ENCODE data around the gene SELENOH.

Gene SELENOH

DNA sequence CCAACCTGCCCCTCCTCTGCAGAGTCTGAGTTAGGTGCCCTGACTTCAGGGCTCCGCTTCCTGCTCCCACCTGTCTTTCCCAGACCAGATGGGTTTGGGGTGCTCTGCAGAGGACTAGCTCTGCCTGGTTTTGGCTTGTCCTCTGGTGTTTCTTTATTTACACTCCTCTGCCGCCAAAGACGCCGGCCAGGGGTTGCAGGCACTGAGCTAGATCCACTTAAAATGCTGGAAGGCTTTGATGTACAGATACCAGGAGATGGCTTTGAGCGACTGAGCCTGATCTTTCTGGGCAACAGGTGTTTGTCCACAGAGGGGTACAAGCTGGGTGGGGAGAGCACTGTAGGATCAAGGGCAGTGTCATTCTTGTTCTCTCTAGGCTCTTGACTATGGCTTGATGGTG, 3.9 kb downstream of the SELENOH start:
- DNase-seq (ENCODE audit: low read depth in 4 of 4, low spot score in 1 of 4), result no peak

DNA sequence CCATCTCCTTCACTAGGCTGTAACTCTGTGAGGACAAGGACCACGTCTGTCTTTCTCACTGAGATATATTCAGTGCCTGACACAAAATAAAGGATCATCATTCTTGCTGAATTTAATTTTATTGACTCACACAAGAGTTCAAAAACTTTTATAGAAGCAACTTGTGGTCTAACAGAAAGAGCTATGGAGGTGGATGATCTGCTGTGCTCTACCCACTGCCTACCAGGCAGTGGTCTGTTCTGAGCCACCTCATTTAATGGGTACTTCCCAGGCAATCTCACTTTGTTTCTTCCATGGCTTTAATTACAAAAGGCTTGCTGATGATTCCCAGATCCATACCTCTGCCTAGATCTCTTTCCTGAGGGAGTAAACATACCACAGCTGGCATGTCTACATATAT, 5.6 kb downstream of the SELENOH start:
- DNase-seq (ENCODE audit: low read depth in 4 of 4, low spot score in 1 of 4), result no peak

DNA sequence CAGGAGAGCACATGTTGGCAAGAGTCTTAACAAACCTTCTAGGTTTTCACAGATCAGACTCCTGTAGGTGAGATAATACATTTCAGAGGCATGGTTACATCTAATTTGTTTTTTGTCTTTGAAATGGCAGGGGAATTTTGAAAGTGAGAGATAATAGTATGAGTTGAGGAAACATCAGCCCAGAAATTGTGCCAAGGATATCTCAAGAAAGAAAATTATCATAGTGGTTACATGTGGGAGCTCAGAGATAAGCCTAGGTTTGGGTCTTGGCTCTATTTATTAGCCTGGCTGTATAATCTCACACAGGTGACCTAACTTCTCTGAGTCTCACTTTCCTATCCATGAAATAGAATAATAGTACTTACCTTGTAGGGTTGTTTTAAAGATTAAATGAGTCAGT, 9.9 kb downstream of the SELENOH start:
- no peak for DNase-seq (ENCODE audit: low read depth in 4 of 4, low spot score in 1 of 4)

DNA sequence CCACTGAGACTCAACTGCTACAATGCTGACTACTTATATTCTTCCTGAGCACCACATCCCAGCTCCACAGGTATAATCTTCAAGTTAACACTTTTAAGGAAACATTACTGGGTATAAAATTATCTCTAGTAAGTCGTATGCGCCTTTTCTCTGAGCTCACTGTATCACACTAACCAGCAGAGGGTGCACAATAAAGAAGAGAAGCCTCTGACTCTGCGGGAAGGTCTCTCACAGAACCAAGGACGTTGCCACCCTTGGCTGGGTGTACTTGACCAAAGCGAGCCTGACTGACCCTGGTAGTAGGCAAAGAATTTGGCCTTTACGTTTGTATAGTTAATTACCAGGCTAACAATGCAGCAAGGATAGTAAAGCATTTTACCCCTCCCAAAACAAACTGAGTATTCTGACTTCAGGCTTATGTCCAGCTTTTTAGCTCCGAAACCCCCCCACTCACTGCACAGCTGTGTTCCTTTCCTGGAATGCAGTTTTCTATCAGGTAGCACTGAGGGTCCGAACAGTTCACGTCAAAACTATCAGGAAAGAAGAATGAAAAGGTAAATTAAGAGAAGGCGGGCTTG, 10.5 kb downstream of the SELENOH start, which contains the start of gene BTBD18:
BTBD18 (minus strand) TSS at position 144 of the 578 bp plus-strand sequence. CDS start 631 bp downstream, outside the sequence.
- DNase-seq (ENCODE audit: low read depth in 4 of 4, low spot score in 1 of 4), result no peak

DNA sequence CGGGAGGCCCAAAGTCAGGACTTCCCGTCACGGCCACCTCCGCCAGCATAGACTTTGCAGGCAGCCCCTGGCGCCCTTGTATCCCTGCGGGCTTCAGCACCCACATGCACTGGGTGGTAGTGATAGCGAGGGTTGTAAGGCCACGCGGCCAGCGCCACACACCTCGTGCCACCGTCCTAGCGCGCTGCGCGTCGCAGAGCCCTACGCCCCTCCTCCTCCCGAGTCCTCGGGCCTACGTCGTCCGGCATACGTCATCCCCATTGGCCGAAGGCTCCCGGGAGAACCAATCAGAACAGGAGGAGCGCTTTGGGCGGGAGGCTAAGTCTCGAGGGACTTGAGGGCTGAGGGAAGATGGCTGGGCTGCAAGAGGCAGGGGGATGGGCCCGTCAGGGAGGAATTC, 11.7 kb downstream of the SELENOH start:
- DNase-seq (ENCODE audit: low read depth in 4 of 4, low spot score in 1 of 4), result no peak

DNA sequence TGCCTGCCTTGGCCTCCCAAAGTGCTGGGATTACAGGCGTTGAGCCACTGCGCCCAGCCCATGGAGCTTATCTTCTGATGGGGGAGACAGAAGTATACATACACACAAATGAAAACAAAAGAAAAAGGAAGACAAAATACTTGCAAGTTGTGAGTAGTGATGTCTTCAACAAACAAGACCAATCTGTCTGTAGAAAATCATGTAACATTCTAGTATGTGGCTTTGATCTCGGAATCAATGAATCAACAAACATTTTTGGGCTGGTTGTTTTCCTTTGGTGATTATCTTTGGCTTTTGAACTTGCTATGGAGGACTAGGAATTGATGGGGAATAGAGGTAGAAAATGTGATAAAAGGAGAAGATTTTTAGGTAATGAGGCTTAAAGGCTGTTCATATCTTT, 16.9 kb downstream of the SELENOH start:
- DNase-seq (ENCODE audit: low read depth in 4 of 4, low spot score in 1 of 4), result no peak

DNA sequence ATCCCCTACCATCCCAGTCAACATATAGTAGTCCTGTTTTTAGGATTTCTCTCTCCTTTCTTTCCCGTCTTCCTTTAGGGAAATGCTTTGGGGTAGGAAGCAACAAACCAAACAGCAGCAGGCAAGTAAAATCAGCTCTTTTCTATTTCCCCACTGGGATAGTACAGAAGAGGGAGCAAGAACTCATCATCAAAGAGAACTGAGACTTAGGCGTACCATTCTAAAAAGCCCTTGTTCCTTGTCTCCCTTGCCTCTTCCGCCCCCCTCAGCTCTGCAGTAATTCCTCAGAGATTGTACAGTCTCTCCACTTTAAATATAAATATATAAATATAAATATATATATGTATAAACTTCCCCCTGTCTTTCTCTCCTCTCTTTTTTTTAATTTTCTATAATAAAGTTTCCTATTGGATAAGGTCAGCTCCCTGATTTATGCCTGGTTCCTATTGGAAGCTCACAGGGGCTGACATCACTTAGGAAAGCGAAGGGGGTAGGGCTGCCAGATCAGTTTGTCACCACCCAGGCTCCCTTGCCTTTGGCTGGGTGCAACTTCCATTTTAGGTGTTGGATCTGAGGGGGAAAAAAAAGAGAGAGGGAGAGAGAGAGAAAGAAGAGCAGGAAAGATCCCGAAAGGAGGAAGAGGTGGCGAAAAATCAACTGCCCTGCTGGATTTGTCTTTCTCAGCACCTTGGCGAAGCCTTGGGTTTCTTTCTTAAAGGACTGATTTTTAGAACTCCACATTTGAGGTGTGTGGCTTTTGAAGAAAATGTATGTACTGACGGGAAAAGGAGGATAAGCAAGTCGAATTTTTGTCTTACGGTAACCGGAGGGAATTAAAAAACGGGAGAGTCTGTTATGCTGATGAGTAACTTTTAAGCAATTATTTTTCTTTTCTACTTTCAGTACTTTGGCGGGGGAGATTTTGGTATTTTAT, 20.3 kb downstream of the SELENOH start, which contains the start of gene CTNND1:
CTNND1 (plus strand) TSS at position 502 of the 934 bp plus-strand sequence. CDS start 29,677 bp downstream, outside the sequence.
- no peak for DNase-seq (ENCODE audit: low read depth in 4 of 4, low spot score in 1 of 4)

DNA sequence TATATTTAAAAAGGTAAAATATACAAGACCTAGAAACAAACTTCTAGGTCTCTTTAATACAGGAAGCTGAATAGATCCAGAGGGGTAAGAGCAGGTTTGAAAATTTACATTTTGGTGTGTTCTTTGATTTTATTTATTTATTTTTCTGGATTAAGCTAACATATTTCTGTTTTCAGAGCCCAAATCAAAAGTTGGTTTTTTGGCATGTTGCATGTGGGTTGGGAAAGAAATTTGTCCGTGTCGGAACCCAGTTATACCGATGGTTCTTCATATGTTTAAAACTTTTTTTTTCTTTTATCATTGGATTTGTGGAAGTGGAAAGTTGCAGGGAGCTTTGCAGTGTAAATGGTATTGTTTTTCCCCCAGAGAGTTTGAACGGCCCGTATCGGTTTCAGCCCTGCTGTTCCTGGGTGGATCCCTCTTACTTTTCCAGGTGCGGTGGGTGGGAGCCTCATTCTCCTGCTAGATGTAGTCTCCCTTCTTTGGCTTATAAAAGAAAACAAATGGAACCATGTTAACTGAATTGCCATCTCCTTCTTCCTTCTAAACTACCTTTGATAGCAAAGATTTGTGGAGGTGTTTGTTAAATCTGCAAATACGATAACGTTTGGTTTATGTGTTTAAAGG, 21.1 kb downstream of the SELENOH start:
- DNase-seq (ENCODE audit: low read depth in 4 of 4, low spot score in 1 of 4), result no peak

DNA sequence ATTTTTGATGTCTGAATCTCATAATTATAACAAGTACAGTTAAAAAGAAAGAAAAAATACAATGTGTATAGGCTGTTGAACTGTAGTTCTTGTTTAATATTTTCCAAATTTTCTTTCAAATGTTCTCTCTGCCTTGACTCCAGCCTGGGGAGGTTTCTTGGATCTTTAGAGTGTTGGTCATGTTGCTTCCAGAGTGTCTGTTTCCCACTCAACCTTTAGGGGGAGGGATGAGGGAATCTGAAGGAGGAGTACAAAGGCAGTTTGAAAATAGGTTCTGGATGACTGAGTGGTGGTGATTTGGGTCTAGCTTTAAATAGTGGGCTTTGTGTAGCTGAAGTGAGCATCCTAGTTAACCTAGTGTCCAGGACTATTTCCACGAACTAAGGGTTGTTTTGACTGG, 22.3 kb downstream of the SELENOH start:
- no peak for DNase-seq (ENCODE audit: low read depth in 4 of 4, low spot score in 1 of 4)

DNA sequence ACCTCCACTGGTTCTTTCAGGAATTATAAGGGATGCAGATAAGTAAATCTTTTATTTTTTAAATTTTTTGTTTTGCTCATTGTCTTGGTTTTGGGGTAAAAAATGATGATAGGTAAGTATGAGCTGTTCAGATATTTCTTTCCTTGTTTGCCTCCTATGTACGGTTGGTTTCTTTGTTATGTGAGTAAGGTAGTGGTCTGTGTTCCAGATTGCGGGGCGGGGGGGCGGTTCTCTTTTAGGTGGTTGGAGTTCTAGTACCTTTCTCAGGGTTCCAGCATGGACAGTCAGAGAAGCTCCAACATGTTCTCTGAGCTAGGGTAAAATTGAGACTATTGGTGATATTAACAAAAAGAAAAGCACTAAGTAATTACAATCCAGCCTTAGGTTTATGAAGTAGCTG, 22.7 kb downstream of the SELENOH start:
- no peak for DNase-seq (ENCODE audit: low read depth in 4 of 4, low spot score in 1 of 4)

DNA sequence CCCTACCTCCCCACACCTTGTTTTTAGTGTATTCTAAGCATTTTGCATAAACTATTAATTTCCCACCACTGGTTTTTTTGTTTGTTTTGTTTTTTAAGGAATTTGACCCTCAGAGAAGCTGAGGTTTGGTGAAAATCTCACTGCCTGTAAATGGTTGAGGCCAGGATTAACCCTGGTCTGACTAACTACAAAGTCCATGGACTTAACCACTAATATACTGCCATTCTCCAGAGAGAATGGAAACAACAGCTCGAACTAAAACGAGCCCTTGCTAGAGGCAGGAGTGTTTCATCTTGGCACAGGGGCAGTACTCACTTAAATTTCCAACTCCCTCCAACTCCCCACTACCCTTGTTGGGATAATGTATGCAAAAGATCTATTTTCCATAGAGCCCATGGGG, 23.3 kb downstream of the SELENOH start:
- DNase-seq (ENCODE audit: low read depth in 4 of 4, low spot score in 1 of 4), result no peak

DNA sequence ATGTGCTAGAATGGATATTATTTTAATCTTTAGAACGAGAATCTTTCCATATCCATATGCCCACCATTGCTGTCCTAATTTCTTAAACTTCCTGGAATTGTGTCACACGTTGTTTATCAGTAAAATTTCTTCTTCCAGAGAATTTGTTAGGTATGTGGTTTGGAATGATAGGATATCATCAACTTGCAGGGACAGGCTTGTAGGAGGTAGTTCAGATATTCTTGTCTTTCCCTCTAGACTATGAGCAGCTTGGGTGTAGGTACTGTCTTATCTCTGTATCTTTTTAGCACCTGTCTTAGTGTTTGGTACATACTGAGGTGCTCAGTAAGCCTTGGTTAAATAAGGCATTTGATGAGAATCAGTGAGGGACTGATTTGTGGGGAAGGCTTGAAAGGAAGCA, 23.7 kb downstream of the SELENOH start:
- DNase-seq (ENCODE audit: low read depth in 4 of 4, low spot score in 1 of 4), result no peak

DNA sequence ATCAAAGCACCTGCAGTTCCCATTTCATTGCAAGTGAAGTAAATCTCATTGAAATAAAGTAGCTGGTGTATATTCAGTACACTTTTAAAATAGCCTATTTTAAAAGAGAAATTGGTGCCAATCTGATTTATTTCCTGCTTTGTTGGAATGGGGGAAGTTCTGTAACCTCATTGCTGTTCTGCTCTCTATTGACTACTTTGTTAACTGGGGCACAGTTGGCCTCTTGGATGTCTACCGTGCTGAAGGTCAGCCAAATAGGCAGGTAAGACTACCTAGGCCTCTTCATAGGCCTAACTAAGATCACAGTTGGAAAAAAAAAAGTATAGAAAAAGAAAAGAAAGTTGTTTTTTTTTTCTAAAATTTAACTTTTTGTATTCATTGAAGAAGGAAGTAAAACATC, 29.5 kb downstream of the SELENOH start:
- no peak for DNase-seq (ENCODE audit: low read depth in 4 of 4, low spot score in 1 of 4)

DNA sequence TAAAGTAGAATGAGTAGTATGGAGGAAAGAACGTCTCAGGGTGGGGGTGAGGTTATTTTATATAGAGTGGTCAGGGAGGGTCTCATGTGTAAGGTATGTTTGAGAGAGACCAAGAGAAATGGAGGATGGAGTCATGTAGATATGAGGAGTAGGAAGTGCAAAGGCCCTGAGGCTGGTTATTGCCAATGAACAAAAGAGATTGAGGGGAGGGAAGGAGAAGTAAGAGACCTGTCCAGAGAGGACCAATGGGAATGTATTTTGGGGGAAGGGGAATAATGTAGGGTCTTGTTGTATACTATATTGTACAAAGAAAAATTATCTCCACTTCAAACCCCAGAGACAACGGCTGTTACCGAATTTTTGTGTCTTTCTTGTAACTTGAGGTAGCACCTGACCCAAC, 30.1 kb downstream of the SELENOH start:
- no peak for DNase-seq (ENCODE audit: low read depth in 4 of 4, low spot score in 1 of 4)

DNA sequence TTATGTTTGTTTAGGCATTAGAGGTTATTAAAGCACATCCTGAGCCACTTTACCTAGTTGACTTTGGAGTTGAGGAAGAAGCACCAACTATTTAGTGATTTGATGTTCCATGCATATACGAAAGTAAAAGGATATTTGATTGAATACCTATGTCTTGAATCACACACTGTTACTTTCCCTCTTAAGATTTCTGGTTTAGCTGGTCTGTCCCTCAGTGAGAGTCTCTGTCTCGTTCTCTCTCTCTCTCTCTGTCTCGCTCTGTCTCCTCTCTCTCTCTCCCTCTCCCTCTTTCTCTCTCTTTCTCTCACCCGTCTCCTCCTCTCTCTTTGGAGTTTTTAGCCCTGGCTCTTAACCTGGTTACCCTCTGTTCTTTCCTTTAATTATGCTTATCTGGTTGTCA, 31.3 kb downstream of the SELENOH start:
- DNase-seq (ENCODE audit: low read depth in 4 of 4, low spot score in 1 of 4), result no peak

DNA sequence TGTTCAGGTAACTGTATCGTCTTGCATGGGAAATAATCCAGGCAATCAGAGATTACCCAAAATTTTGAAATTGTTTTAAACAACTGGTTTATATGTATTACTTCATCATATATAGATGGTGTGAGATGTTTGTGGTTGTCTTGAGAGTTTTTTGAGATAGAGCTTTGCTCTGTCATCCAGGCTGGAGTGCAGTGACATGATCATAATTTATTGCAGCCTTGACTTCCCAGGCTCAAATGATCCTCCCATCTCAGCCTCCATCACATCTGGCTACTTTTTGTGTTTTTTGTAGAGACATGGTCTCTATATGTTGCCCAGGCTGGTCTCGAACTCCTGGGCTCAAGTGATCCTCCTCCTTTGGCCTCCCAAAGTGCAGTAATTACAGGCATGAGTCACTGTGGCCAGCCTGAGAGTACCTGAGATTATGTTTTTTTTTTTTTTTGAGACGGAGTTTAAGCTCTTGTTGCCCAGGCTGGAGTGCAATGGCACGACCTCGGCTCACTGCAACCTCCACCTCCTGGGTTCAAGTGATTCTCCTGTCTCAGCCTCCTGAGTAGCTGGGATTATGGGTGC, 31.8 kb downstream of the SELENOH start:
- DNase-seq (ENCODE audit: low read depth in 4 of 4, low spot score in 1 of 4), result no peak

DNA sequence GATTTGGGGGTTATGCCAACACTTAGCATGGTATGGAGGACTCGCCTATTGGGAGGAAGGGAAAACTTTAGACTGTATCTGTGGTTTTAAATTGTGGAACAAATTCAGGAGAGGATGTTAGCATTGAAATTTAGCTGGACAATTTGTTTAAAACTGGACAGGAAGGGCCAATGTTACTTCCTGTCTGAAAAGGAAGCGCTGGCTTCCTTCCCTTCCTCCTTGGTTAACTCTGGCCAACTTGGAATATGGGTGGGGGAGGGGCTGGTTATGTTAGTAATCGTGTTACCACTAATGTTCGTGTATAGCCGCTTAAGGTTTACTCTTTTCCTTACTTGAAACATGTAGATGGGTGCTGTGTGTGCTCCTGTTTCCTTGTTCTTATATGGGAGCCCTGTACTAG, 34.2 kb downstream of the SELENOH start:
- no peak for DNase-seq (ENCODE audit: low read depth in 4 of 4, low spot score in 1 of 4)

DNA sequence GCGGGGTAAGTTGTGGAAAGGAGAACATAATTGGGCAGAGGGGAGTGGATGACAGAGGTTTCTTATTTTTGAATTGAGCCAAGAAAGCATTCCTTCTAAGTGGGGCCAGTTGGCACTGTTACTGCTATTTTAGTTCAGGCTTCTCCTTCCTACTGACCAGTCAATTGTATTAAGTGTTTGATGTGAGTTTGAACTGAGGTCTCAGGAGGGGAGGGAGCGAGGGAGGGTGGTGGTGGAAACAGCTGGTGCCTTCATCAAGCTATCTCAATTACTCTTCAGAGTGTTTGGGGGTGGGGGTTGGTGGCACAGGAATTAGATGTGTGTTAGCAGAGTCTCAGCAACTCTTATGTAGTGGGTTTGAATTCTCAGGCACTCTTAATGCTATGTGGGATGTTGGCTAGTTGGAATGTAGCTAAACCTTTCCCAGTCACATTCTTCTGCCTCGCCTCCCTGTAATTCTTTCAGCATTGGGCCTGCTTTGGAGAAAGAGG, 34.8 kb downstream of the SELENOH start:
- DNase-seq (ENCODE audit: low read depth in 4 of 4, low spot score in 1 of 4), result no peak

DNA sequence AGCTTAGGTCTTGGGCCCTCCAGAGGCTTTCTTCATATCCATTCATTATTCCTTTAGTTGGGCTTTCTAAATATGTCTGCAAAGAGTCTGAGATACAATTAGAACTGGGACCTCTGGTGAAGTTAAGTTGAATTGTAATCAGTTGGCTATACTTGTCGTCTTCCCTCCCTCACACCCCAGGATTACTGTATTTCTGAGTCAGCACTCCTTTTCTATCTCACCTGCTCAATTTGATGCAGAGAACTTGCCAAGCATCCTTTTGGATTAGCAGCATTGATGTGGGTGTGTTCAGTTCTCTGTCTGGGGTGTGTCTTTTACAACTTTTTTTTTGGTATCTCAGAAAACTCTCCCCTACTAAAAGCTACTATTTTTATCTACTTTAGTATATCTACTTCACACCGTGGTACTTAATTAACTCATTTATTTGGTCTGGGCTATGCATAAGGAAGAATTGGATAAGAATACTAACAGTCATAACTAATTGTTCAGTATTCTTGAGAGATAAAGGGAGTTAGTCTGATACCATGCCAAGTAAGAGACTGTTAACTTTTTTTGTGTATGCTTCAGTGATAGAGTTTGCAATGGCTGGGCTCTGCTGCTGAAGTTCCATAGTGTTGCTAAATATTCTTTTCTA, 35.4 kb downstream of the SELENOH start:
- DNase-seq (ENCODE audit: low read depth in 4 of 4, low spot score in 1 of 4), result no peak

DNA sequence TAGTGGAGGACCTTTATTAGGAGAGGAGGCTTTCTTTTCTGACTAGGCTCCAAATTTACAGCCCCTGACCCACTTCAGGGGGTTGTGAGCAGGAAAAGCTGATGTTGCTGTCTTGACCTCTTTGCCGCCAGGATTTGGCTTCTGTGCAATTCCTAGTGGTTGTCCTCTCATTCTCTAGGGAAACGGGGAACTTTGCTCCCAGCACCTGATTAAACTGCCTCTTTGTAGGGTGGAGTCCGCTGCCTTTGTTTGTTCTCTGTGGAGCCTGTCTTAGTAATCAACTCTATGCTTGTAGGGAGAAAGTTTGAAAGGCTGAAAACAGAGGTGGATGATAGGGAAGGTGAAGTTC, 36.7 kb downstream of the SELENOH start:
- no peak for DNase-seq (ENCODE audit: low read depth in 4 of 4, low spot score in 1 of 4)
